ENCODE measurements around the gene VTI1A.

The VTI1A gene

GRCh38 chr10:112695539-112695938 lies 248.5 kb downstream of the VTI1A start:
- DNase-seq: no peak

GRCh38 chr10:112696592-112696991 lies 249.6 kb downstream of the VTI1A start:
- DNase-seq: no peak

- peak; percentile 51 for DNase-seq
These were observed 251.3 kb downstream of the VTI1A start for GRCh38 chr10:112698133-112698817.

- no peak for DNase-seq
These were observed 251.8 kb downstream of the VTI1A start for GRCh38 chr10:112698818-112699164.

GRCh38 chr10:112700215-112700671 lies 253.2 kb downstream of the VTI1A start:
- DNase-seq: no peak

GRCh38 chr10:112701211-112701877 lies 254.3 kb downstream of the VTI1A start:
- no peak for DNase-seq

- no peak for DNase-seq
These were observed 254.9 kb downstream of the VTI1A start for GRCh38 chr10:112701878-112702255.

- DNase-seq: no peak
These were observed 259.6 kb downstream of the VTI1A start for GRCh38 chr10:112706577-112706976.

GRCh38 chr10:112708461-112708860 lies 261.4 kb downstream of the VTI1A start:
- no peak for DNase-seq

- no peak for DNase-seq
These were observed 263.5 kb downstream of the VTI1A start for GRCh38 chr10:112710528-112710927.

GRCh38 chr10:112711366-112711765 lies 264.4 kb downstream of the VTI1A start:
- DNase-seq: no peak

- no peak for DNase-seq
These were observed 265.5 kb downstream of the VTI1A start for GRCh38 chr10:112712536-112712935.

GRCh38 chr10:112713411-112713810 lies 266.4 kb downstream of the VTI1A start:
- no peak for DNase-seq

GRCh38 chr10:112715581-112715980 lies 268.6 kb downstream of the VTI1A start:
- no peak for DNase-seq

- no peak for DNase-seq
These were observed 269.1 kb downstream of the VTI1A start for GRCh38 chr10:112716076-112716475.

- DNase-seq: no peak
These were observed 270.0 kb downstream of the VTI1A start for GRCh38 chr10:112716924-112717413.

GRCh38 chr10:112720178-112720577 lies 273.2 kb downstream of the VTI1A start:
- DNase-seq: no peak

- DNase-seq: peak; percentile 68
These were observed 274.2 kb downstream of the VTI1A start for GRCh38 chr10:112721080-112721698.

- no peak for DNase-seq
These were observed 275.7 kb downstream of the VTI1A start for GRCh38 chr10:112722758-112723157.

GRCh38 chr10:112723876-112724275 lies 276.9 kb downstream of the VTI1A start:
- no peak for DNase-seq

- peak; percentile 14 for DNase-seq
These were observed 277.5 kb downstream of the VTI1A start for GRCh38 chr10:112724404-112724991.

GRCh38 chr10:112728118-112728883 lies 281.3 kb downstream of the VTI1A start:
- DNase-seq: no peak

GRCh38 chr10:112728997-112729396 lies 282.0 kb downstream of the VTI1A start:
- DNase-seq: no peak

All from eye (tissue), 1 donor.